HEK293T (cell line): ENCODE results near the gene CACHD1.

Source experiments
- ARNT ChIP-seq: fragments of 450-650 bp; IDR thresholded peaks from 2 replicates; pipeline ENCODE4 v1.6.1; 2017; ENCODE audit warnings: mild to moderate bottlenecking
- BHLHE40 ChIP-seq: fragments of 450-650 bp; IDR thresholded peaks from 2 replicates; pipeline ENCODE4 v1.6.1; 2016; ENCODE audit warnings: mild to moderate bottlenecking, moderate library complexity, borderline replicate concordance
- FOXA1 ChIP-seq: fragments of 450-650 bp; IDR thresholded peaks from 2 replicates; pipeline ENCODE4 v1.6.1; 2016; ENCODE audit warnings: mild to moderate bottlenecking
- FOXK2 ChIP-seq: fragments of 450-650 bp; IDR thresholded peaks from 2 replicates; pipeline ENCODE4 v1.6.1; 2016; ENCODE audit warnings: mild to moderate bottlenecking
- FOXM1 ChIP-seq: fragments of 450-650 bp; IDR thresholded peaks from 2 replicates; pipeline ENCODE4 v1.6.1; 2017; ENCODE audit warnings: mild to moderate bottlenecking, borderline replicate concordance
- LEF1 ChIP-seq: fragments of 450-650 bp; IDR thresholded peaks from 2 replicates; pipeline ENCODE4 v1.6.1; 2017; ENCODE audit warnings: mild to moderate bottlenecking, borderline replicate concordance
- NFRKB ChIP-seq: fragments of 450-650 bp; IDR thresholded peaks from 2 replicates; pipeline ENCODE4 v1.6.1; 2016; ENCODE audit warnings: mild to moderate bottlenecking, moderate library complexity
- SP1 ChIP-seq: fragments of 450-650 bp; IDR thresholded peaks from 2 replicates; pipeline ENCODE4 v1.6.1; 2017
- TARDBP ChIP-seq: fragments of 450-650 bp; IDR thresholded peaks from 2 replicates; pipeline ENCODE4 v1.6.1; 2016
- ZNF384 ChIP-seq: fragments of 450-650 bp; IDR thresholded peaks from 2 replicates; pipeline ENCODE4 v1.6.1; 2016

GRCh38 chr1:64508629-64509028, 38.7 kb downstream of the CACHD1 start:
- TF ChIP-seq FOXK2 (no peak), TARDBP (no peak), ZNF384 (no peak), FOXA1 (no peak), SP1 (no peak), ARNT (no peak), BHLHE40 (no peak), NFRKB (no peak), LEF1 (no peak), FOXM1 (no peak)
